Non-pigmented ciliary epithelial cell (primary cell): Measurements from ENCODE around the gene FANCC.
"Not testable (repeated sequence)": the region's sequence is repeated elsewhere in the genome, so short reads cannot be mapped to it uniquely, and the experiment has no call there.

Source experiments
- DNase-seq: peaks from one replicate; pipeline ENCODE4 v3.0.0-alpha.2; 2010; ENCODE audit warnings: low read depth

FANCC gene

DNA sequence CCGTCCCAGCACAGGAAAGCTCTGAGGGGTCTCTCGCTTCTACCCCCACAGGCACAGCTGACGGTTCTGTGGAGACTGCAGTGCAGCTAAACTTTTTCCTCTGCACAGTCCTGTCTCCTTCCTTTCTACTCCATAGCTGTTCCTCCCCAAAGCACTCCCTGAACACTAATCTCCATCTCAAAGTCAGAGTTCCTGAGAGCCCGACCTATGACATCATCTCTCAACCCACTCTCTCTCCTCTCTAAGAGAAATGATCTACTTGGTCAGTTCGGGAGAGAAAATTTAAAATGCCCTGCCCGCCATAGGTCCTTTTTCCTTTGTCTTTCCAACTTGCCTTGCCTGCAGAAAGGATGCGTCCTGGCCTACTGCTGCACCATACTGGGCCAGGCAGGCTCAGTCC lies 90.6 kb downstream of the FANCC start:
- DNase-seq = no peak

GRCh38 chr9:95225726-95226106 lies 91.8 kb downstream of the FANCC start:
- no peak for DNase-seq

DNA sequence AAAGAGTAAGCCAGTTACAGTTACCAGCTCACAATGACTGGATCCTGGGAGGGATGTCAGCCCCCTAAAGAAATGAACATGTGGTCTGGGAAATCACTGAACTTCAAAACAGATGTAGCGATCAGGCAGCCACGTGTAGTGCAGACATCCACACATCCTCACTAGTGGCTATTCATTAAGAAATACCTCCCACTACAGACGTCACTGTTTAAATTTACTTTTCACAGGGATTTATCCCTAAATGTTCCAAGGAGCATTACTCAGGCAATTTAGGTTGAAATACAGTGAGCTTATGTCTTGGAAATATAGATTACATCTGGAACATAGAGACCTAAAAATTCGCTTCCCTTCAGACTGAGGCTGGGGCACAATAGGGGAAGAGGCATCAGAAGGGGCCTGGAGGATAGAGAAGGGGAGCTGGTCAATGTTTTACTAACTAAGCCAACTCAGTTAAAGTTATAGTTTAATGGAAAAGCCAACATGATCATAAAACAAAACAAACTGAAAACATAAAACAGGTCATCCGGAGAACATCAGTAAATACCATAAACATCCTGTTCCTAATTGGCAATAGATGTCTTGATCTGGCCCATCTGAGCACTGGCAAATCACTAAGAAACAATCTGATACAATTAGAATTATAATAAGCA lies 92.3 kb downstream of the FANCC start:
- DNase-seq = no peak

- DNase-seq = no peak
Measured at GRCh38 chr9:95224376-95225019, 93.0 kb downstream of the FANCC start.

DNA sequence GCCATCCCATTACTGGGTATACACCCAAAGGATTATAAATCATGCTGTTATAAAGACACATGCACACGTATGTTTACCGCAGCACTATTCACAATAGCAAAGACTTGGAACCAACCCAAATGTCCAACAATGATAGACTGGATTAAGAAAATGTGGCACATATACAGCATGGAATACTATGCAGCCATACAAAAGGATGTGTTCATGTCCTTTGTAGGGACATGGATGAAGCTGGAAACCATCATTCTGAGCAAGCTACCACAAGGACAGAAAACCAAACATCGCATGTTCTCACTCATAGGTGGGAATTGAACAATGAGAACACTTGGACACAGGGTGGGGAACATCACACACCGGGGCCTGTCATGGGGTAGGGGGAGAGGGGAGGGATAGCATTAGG lies 97.2 kb downstream of the FANCC start:
- not testable (repeated sequence) for DNase-seq

- DNase-seq = no peak
Measured at GRCh38 chr9:95218773-95219172, 98.7 kb downstream of the FANCC start.

GRCh38 chr9:95217936-95218335 lies 99.6 kb downstream of the FANCC start:
- DNase-seq = no peak

DNA sequence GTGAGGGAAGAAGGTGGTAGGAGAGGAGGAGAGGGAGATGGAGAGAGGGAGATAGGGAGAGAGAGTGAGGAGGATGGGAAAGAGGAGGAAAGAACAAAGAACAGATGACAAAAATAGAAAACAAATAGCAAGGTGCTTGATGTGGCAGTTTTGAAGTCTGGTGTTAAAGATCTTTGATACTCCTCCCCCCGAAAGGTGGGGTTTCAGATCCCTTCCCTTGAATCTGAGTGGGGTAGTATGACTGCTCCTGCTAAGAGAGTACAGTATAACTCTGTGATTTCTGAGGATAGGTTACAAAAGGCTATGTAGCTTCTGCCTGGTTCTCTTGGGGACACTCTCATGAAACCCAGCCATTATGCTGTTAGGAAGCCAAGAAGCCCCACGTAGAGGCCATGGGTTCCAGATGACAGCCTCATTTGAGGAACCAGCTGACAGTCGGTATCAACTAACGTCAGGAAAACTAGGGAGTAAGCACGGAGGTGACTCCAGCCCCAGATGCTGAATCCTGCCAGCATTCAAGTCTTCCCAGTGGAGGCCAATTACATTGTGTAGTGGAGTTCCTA lies 102.1 kb downstream of the FANCC start:
- DNase-seq = no peak

- DNase-seq = no peak
Measured at GRCh38 chr9:95213117-95213516, 104.4 kb downstream of the FANCC start.

GRCh38 chr9:95211028-95211427 lies 106.5 kb downstream of the FANCC start:
- DNase-seq = no peak

- no peak for DNase-seq
Measured at GRCh38 chr9:95207403-95207802, 110.1 kb downstream of the FANCC start.

- no peak for DNase-seq
Measured at GRCh38 chr9:95206143-95206542, 111.4 kb downstream of the FANCC start.

DNA sequence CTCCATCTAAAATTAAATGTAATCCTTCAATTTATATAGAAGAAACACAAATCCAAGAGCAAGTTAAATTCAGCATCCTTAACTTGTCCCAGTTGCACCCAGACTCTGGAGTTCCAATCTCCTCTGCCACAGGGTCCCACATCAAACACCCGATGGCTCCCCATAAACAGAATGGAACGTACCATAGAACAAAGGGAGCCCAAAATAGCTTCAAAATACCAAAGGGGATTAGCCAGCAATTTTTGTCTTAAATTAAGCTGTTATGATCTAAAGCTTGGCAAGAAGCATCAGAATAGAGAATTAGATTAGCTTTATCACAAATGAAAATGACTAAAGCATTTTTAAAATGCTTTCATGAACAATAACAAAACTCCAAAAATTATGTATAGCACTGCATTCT lies 112.8 kb downstream of the FANCC start:
- no peak for DNase-seq

GRCh38 chr9:95204310-95204709 lies 113.2 kb downstream of the FANCC start:
- DNase-seq = no peak

DNA sequence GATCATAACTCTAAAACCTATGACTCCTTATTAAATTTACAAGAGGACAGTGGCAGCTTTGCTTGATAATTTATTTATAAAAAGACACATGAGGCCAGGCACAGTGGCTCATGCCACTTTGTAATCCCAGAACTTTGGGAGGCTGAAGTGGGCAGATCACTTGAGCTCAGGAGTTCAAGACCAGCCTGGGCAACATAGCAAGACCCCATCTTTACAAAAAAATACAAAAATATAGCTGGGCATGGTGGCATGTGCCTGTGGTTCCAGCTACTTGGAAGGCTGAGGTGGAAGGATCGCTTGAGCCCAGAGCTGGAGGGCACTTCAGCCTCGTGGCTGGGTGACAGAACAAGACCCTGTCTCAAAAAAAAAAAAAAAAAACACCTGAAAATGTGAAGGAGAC lies 114.5 kb downstream of the FANCC start:
- not testable (repeated sequence) for DNase-seq

DNA sequence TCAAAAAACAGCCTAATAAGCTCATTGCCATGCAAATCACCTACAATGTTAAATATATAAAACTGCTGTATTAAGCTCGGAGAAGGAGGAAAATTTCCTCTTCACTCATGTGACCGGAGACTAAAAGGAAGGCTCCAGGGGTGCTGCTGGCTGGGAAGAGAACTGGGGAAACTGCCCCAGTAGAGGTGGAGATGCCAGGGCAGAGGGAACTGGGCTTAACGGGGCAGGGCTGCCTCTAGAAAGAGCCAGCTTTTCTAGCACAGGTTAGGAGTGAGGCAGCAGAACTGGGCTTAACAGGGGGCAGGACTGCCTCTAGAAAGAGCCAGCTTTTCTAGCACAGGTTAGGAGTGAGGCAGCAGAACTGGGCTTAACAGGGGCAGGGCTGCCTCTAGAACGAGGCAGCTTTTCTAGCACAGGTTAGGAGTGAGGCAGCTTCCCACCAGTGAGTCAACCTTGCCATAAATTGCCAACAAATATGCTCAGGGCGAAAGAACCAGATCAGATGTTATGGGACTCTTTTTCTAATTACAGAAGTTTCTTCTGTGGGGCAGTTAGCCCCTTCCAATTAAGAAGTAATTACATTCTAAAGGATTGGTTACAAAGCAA lies 115.3 kb downstream of the FANCC start:
- DNase-seq = no peak

DNA sequence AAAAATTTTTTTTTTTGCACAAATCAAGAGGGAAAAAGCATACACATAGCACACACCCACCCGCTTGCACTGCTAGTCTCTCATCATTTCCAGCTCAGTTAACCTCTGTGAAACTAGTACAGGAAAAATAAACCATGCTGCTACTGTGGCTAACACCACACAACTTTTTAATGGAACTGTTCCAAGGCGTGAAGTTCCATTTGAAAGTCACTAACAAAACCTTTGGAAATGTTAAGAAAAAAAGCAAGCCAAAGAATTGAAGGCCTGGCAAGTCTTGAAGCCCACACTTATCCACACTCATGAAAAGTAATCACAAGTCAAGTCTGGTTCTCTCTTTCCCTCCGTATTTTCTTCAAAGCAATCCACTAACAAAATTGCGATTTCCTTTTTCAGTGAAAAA lies 116.3 kb downstream of the FANCC start:
- no peak for DNase-seq

DNA sequence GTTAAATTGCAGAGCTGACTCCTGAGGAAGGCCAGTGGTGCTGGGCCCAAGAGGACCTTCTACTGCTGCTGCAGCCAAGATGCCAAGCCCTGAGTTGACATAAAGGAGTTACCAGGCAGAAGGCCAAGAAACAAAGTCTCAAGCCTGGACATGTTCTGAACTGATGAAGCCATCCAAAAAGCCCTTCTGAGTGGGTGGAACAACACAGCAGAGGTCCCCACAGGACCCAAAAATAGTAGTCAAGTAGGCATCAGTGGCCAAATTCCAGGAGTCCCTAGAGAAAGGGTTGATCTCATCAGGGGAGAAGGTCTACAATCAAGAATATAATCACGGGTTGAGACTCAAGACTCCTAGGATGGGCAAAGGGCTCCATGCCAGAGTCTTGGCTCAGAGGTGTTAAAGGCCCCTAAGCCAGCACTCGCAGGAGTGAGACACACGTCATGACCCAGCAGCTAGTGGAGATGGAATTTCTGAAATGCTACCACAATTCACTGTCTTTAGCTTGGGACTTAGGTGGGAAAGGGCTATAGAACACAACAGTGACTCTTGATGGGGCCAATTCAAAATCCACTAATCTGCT lies 119.7 kb downstream of the FANCC start:
- DNase-seq = peak; percentile 60

- DNase-seq = no peak
Measured at GRCh38 chr9:95193480-95193879, 124.0 kb downstream of the FANCC start.

DNA sequence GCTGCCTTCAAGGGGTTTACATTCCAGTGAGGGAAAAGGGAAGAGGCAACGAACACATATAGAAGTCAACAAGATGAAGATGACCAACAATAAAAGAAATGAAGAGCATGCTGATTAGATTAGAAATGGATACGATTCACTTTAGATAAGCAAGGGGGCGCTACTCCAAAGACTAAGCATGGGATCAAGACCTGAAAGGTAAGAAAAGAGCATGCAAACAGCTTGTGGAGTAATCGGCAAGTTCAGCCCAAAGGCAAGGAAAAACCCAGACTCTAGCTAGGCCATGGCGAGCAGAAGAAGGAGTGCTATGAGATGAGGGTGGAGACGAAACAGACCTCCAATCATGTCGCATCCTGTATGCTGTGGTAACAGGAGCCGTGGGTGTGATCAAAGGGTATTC lies 124.4 kb downstream of the FANCC start:
- DNase-seq = no peak

GRCh38 chr9:95192631-95193030 lies 124.9 kb downstream of the FANCC start:
- no peak for DNase-seq

DNA sequence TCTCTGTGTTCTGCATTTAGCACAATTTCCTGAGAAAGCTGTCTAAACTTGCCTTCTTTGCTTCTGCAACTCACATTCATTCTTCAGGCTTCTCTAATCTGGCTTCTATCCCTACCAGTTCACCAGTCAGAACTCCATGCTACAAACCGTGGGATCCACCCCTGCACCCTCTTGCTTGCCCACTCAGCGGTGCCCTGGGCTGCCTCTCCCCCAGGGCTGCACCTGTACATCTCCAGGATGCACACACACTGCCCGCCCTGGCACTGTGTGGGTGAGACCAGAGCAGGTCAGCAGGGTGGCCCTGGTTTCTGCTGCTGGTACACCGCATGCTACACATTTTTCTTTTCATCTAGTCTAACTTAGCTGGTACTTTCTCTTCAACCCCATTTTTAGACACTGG lies 127.1 kb downstream of the FANCC start:
- DNase-seq = no peak
